ENCODE data around the gene MGAT4B.
"Not testable (repeated sequence)": the region's sequence is repeated elsewhere in the genome, so short reads cannot be mapped to it uniquely, and the experiment has no call there.

MGAT4B gene

GRCh38 chr5:179794171-179794570, 12.5 kb downstream of the MGAT4B start:
- no peak for DNase-seq

- peak; percentile 61 for DNase-seq
These were observed 13.1 kb downstream of the MGAT4B start, which contains the start of gene LTC4S for GRCh38 chr5:179793468-179794139. TSS of gene LTC4S (plus strand) at chr5:179793986. CDS start at chr5:179794081, 95 bp downstream.

DNA sequence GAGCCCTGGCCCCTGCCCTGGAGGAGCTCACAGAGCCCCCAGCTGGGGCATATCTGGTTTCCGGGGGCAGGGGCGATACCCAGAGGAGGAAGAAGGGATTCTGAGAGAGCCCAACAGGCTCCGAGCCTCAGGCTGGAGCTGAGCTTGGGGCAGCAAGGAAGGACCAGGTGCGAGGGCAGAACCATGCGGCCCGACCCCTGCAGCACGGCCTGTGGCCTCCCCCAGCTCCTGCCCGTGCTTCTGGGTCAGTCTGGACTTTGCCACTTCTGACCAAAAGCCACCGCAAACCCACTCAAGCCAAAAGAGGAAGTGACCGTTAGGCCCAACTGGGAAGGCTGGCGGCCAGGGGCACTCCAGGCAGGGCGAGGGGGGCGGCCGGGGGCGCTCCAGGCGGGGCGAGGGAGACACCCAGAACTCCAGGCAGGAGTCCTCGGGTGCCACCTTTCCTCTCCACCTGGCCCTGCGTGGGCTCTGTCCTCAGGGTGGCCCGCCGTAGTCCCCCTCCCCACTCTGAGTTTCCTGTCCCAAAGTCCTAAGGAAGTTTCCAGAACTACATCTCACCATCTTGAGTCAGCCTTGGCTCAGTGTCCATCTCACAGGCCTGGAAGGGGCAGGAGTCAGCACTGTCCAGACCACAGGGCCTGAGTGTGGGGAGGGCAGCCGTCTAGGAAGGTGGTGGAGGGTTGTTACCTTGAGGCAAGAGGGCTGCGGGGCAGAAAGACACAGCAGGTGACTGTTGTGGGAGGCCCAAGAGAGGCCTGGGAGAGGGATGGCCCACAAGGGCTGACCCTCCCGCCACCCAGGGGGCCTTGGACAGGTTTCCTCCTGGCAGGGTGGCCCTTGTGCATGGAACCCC, 13.8 kb downstream of the MGAT4B start:
- DNase-seq: no peak

GRCh38 chr5:179791881-179792611, 14.6 kb downstream of the MGAT4B start:
- no peak for DNase-seq

DNA sequence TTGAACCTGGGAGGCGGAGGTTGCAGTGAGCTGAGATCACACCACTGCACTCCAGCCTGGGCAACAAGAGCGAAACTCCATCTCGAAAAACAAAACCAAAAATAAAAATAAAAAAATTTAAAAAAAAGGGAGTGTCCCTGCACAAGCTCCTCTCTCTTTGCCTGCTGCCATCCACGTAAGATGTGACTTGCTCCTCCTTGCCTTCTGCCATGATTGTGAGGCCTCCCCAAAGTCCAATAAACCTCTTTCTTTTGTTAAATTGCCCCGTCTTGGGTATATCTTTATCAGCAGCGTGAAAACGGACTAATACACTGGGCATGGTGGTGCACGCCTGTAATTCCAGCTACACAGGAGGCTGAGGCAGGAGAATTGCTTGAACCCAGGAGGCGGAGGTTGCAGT, 17.4 kb downstream of the MGAT4B start:
- not testable (repeated sequence) for DNase-seq

DNA sequence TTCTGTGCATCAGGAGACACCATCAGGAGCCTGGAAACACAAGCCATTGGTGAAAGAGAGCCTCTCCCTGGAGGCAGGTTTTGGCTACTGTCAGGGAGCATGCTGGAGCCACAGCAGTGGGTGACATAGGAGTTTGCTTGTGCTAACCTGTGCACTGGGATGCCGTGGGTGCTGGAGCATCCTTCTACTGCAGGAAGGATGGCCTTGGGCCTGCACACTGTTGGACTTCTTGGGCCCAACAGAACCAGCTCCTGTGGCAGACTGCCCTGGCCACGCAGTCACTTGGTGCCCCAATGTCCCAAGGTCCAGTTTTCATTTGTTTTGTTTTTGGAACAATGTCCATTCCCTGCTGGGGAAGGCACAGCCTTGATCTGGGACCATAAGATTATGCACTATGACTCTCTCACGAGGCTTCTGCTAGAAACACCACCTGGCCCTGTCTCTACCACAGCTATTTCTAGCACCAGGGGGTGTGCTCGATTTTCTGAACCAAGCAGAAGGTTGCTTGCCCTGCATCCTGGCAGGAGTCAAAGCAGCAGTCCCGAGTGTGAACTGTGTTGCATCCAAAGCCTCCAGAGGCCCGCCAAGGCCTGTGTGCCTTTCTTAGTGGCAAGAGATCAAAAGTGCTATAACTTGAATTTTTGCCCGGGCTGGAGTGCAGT, 18.3 kb downstream of the MGAT4B start:
- no peak for DNase-seq

GRCh38 chr5:179786861-179787260, 19.8 kb downstream of the MGAT4B start:
- no peak for DNase-seq

DNA sequence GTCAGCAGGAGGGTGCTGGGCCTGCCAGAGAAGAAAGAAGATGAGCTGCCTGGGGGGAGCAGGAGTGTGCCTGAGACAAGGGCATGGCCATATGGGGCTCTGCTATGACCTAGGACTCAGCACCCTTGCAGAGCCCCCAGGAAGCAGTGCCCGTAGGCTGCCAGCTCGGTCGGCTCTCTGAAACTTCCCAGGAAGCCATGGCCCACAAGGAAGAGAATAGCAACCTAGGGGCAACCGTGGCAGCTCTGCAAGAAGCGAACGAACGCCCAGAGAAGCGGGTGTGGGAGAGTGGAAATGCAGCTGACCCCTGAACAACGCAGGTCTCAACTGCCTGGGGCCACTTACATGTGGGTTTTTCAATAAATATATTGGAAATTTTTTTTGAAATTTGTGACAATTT, 23.5 kb downstream of the MGAT4B start:
- DNase-seq: no peak

GRCh38 chr5:179781846-179782245, 24.8 kb downstream of the MGAT4B start:
- DNase-seq: no peak

DNA sequence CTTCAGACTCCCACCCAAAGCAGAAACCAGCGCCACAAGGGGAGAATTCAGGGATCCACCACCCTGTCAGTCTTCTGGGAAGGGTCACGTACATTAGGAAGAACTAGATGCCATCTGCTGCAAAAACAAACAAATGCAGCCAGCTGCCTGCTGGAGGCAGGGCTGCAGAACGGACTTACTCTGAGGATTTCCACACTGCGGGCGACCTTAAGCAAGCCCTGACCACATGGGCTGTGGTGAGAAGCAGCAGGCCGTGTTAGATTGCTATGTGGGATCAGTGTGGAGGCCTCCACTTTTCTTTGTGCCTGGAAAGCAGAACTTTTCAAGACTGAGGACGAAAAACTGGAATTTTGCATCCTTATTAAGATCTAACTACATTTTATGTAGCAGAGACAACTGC, 26.3 kb downstream of the MGAT4B start:
- DNase-seq: no peak

- DNase-seq: no peak
These were observed 26.8 kb downstream of the MGAT4B start for GRCh38 chr5:179779826-179780225.

GRCh38 chr5:179778591-179778990, 28.1 kb downstream of the MGAT4B start:
- DNase-seq: no peak

DNA sequence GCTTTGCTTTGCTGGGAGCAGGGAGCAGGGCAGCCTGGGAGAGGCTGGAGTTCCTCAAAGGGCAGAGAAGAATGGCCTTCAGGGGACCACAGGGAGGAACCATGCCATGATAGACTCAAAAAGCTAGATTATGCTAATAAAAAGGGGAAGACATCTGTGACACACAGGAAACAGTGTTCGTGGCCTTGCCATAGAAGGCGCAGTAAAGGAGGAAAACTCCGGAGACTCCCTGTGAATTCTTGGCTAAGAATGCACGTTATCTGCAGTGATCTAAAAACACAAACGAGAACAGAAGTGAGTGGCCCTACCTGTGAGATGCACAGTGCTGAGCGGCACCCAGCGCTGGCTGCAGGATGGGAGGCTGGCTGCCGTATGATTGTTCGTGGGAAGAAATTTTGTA, 28.8 kb downstream of the MGAT4B start:
- DNase-seq: no peak

GRCh38 chr5:179777456-179777855, 29.2 kb downstream of the MGAT4B start:
- DNase-seq: no peak

DNA sequence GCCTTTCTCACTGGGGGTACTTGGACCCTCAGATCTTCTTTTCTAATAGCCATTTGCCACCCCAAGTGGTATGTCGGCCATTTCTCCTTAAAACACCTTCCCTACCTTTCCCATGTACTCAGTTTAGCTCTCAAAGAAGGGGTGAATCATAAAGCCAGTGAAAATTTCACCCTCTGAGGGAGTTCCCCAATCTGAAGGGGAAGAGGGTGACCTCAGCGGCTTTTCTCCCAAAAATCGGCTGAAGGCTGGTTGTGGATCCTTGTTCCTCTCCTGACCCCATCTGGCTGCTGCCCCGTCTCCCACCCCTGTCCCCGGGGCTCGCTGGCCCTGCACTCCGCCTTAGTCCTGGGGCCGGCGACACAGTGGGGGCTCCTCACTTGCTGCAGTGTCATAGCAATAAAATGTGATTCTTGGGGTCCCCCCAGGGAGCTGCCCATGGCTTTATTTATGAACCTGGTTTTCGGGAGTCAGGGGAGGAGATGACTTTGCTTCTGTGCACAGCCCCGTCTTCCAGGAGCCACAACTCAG, 30.2 kb downstream of the MGAT4B start:
- DNase-seq: no peak

DNA sequence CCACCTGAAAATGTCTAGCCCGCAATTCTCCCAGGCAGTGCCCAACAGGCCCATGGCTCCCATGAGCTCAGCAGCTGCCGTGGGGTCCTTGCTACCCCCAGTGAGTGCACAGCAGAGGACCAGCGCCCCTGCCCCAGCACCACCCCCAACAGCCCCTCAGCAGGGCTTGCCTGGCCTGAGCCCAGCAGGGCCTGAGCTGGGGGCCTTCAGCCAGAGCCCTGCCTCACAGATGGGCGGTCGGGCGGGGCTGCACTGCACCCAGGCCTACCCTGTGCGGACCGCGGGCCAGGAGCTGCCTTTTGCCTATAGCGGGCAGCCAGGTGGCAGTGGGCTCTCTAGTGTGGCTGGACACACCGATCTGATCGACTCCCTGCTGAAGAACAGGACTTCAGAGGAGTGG, 32.2 kb downstream of the MGAT4B start:
- no peak for DNase-seq

GRCh38 chr5:179773686-179774040, 33.0 kb downstream of the MGAT4B start:
- DNase-seq: no peak

DNA sequence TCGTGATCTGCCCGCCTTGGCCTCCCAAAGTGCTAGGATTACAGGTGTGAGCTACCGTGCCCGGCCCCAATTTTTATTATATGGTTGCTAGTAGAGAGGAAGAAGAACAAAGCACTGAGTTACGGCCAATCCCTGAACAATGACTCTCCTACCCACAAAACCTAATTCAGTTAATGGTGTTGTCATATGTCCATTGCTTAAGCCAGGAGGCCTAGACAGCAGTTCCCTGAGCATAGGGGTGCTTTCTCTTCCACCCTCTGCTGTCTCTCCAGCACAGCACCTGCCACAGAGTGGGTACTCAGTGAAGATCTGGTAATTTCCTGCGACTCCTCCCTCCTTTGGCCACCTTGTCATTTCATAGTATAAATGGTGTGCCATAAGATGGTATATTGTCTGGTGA, 34.3 kb downstream of the MGAT4B start:
- DNase-seq: no peak

- DNase-seq: no peak
These were observed 35.3 kb downstream of the MGAT4B start for GRCh38 chr5:179771311-179771895.

- DNase-seq: no peak
These were observed 36.9 kb downstream of the MGAT4B start for GRCh38 chr5:179769796-179770195.

- DNase-seq: no peak
These were observed 37.4 kb downstream of the MGAT4B start for GRCh38 chr5:179769271-179769670.

- no peak for DNase-seq
These were observed 38.2 kb downstream of the MGAT4B start for GRCh38 chr5:179768326-179769085.
